Fibroblast of mammary gland (primary cell): ENCODE measurements around the gene TBCB.

Experiments used
- DNase-seq: peaks from one replicate; pipeline ENCODE4 v3.0.0-alpha.2; 2010; ENCODE audit warnings: low read depth
- H3K4me3 ChIP-seq: 2 replicates; pipeline ENCODE4 v1.5.1; 2011; ENCODE audit warnings: low read depth, mild to moderate bottlenecking, low read length, moderate library complexity; ENCODE audit not compliant: control insufficient read depth
- TF ChIP-seq, protein P1 (sequence below): conservative IDR thresholded peaks from 2 replicates; pipeline ENCODE4 v1.5.1; 2011; ENCODE audit warnings: low read depth, low read length, inconsistent platforms; ENCODE audit not compliant: control insufficient read depth, insufficient read depth

The TBCB gene

DNA sequence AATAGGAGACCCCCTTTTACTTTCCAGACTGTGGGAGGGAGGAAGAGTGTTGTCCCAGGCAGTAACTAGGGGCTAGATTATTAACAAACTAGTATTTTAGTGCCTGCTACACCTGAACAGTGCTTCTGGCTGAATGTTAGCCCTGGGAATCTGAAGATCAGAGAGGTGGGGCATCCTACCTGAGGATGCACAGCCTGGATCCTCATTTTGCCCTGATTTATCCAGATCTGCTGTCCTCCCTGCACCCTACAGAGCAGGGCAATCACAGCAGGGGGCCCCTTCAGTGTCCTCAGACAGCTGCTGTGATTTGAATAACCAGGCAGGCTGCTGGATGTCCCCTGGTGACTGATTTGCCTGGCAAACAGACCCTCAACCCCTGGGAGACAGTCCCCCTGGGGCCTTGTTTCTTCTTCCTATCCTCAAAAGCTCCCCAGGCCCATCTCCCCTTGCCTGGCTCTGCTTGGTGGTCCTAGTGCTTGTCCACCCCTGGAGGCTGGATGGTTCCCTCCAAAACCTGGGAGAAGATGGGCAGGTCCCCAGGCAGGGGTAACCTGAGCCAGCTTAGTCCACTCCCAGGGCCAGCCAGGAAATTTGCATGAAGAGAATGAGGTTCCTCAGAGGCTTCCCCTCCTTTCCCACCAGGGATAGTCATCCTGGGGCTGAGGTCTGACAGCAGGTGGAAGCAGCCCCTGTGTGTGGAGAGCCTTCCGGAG lies 4.6 kb upstream of the TBCB start, which contains the start of gene OVOL3:
Gene OVOL3 (plus strand): TSS at position 657 of the 713 bp plus-strand sequence. CDS start 60 bp downstream, outside the sequence.
- H3K4me3 ChIP-seq, result no peak within 1 kb of the TSS
- TF ChIP-seq, protein P1, sequence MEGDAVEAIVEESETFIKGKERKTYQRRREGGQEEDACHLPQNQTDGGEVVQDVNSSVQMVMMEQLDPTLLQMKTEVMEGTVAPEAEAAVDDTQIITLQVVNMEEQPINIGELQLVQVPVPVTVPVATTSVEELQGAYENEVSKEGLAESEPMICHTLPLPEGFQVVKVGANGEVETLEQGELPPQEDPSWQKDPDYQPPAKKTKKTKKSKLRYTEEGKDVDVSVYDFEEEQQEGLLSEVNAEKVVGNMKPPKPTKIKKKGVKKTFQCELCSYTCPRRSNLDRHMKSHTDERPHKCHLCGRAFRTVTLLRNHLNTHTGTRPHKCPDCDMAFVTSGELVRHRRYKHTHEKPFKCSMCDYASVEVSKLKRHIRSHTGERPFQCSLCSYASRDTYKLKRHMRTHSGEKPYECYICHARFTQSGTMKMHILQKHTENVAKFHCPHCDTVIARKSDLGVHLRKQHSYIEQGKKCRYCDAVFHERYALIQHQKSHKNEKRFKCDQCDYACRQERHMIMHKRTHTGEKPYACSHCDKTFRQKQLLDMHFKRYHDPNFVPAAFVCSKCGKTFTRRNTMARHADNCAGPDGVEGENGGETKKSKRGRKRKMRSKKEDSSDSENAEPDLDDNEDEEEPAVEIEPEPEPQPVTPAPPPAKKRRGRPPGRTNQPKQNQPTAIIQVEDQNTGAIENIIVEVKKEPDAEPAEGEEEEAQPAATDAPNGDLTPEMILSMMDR, result no peak
- no peak for DNase-seq

DNA sequence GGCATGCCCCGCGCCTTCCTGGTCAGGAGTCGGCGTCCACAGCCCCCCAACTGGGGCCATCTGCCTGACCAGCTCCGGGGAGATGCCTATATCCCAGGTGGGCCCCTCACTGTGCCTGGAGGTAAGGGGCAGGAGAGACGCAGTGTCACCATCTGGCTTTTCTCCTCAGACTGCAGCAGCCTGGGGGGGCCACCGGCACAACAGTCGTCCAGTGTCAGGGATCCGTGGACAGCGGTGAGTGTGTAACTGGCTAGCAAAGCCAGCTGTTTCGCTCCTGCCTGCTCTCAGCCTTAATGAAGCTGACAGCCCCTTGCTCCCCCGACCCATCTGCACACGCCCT lies 4.1 kb upstream of the TBCB start:
- DNase-seq, result no peak
- no peak overlapping the region for H3K4me3 ChIP-seq
- TF ChIP-seq, protein P1, result no peak

GRCh38 chr19:36112678-36113077 lies 2.6 kb upstream of the TBCB start:
- TF ChIP-seq, protein P1, result no peak
- DNase-seq, result no peak
- no peak overlapping the region for H3K4me3 ChIP-seq

DNA sequence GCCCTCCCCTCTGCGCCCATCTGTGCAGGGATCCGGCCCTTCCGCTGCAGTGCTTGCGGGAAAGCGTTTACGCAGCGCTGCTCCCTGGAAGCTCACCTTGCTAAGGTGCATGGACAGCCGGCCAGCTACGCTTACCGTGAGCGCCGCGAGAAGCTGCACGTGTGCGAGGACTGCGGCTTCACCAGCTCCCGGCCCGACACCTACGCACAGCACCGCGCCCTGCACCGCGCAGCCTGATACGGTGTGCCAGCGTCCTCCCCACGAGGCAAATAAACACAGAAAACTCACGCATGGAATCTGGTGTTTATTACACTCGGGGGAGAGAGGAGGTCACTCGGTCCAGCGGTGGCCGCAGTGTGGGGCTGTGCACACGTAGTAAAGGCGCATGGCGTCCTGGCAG lies 1.8 kb upstream of the TBCB start:
- no peak for DNase-seq
- TF ChIP-seq, protein P1, result no peak
- H3K4me3 ChIP-seq, result peak overlapping the region; percentile 92

DNA sequence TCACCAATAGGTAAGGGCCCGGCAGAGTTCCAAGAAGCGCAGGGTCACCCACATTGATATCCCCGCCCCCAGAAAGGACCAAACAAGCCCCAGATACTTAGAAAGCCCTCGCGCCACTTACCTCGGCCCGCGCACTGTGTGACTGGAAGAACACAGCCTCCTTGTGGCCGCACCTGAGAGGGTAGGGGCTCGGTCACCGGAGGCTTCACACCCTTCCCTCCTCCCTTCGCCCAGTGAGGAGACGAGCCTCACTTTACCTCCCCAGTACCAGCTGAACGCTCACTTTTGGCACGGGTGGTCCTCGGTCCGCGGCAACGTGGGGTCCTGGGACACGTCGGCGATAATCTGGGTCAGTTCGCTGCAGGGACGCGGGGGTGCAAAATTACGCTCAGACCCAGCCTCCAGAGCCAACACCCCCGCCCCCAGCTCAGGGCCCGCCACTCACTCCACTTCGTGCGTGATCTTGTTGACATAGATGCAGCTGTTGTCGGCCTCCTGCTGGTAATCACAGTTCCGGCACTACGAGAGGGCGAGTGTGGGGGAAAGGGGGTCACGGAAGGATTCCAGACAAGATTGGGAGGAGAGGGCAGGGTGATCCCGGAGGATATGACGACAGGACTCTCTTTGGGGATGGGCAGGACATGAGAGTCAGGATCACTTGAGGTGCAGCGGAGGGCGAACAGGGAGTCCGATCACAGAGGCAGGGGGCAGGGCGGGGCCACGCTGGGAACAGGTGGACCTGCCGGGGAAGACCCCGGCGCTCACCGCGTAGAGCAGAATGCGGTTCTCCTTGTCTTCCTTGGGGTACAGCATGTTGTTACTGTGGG lies 1.2 kb upstream of the TBCB start:
- peak overlapping the region; percentile 92 for H3K4me3 ChIP-seq
- DNase-seq, result peak; percentile 47
- TF ChIP-seq, protein P1, result peak; percentile 11

GRCh38 chr19:36114721-36115452 lies 381 bp upstream of the TBCB start, which contains the start of gene POLR2I:
Gene POLR2I, minus strand, starts transcription at chr19:36114875. Its CDS starts 19 bp downstream, at chr19:36114856.
- peak within 1 kb of the TSS; percentile 92 for H3K4me3 ChIP-seq
- peak; percentile 100 for DNase-seq
- TF ChIP-seq, protein P1, result no peak
